ENCODE results near the gene GSX2.

DNA sequence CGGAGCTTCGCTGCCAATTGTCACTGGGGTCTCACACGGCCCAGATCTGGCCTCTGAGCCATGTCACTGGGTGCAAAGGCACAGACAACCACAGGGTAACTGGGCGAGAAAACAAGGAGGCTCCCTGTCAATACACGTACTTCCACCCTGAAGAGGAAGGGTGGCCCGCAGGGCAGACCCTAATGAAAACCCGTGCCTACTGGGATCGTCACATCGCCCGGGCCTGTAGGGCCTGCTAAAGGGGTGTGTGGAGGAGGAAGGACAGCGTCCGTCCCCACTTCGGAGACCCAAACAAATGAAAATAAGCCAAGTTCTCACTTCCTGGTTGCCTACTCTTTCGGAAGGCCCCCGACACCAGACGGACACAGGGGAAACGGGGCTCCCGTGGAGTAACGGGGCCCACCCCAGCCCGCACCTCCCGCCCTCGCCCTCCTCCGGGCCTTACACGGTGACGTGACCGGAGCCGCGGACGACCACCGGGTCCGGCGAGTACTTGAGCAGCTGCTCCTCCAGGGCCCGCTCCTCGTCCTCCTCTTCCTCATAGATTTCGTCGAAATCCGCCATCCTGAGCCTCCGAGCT lies 36.1 kb upstream of the GSX2 start:
- TF ChIP-seq CTCF (IDR thresholded peaks at IDR 0.05) = no peak
- TF ChIP-seq POLR2A (IDR thresholded peaks at IDR 0.05) = no peak
